NCI-H2171 (cell line): ENCODE measurements around the gene SHANK3.
A peak's percentile ranks its signal among the peaks of the same experiment; 100 is the strongest.

Source experiments
- DNase-seq: peaks from one replicate; lab custom pipeline; 2025; lab: John Stamatoyannopoulos, UW

SHANK3 gene

GRCh38 chr22:50678218-50678650 lies 5.6 kb downstream of the SHANK3 start:
- no peak for DNase-seq

- DNase-seq = no peak
Measured at GRCh38 chr22:50678651-50679521, 6.3 kb downstream of the SHANK3 start.

- DNase-seq = no peak
Measured at GRCh38 chr22:50683086-50683993, 10.7 kb downstream of the SHANK3 start.

GRCh38 chr22:50683994-50684371 lies 11.4 kb downstream of the SHANK3 start:
- DNase-seq = no peak

- DNase-seq = no peak
Measured at GRCh38 chr22:50684501-50684900, 11.9 kb downstream of the SHANK3 start.

GRCh38 chr22:50684986-50685385 lies 12.4 kb downstream of the SHANK3 start:
- no peak for DNase-seq

GRCh38 chr22:50686794-50687193 lies 14.2 kb downstream of the SHANK3 start:
- no peak for DNase-seq

GRCh38 chr22:50687829-50688228 lies 15.2 kb downstream of the SHANK3 start:
- DNase-seq = no peak

- DNase-seq = no peak
Measured at GRCh38 chr22:50688448-50688847, 15.8 kb downstream of the SHANK3 start.

GRCh38 chr22:50691521-50691920 lies 18.9 kb downstream of the SHANK3 start:
- DNase-seq = peak; percentile 20

- DNase-seq = no peak
Measured at GRCh38 chr22:50693462-50693861, 20.8 kb downstream of the SHANK3 start.

- DNase-seq = no peak
Measured at GRCh38 chr22:50694099-50694605, 21.5 kb downstream of the SHANK3 start.

- no peak for DNase-seq
Measured at GRCh38 chr22:50694766-50695420, 22.3 kb downstream of the SHANK3 start.

GRCh38 chr22:50695421-50696250 lies 23.0 kb downstream of the SHANK3 start:
- DNase-seq = no peak

- no peak for DNase-seq
Measured at GRCh38 chr22:50696251-50696798, 23.7 kb downstream of the SHANK3 start.

- peak; percentile 32 for DNase-seq
Measured at GRCh38 chr22:50696799-50697561, 24.4 kb downstream of the SHANK3 start.

- no peak for DNase-seq
Measured at GRCh38 chr22:50697667-50698506, 25.3 kb downstream of the SHANK3 start.

- DNase-seq = no peak
Measured at GRCh38 chr22:50698546-50698945, 25.9 kb downstream of the SHANK3 start.
